ENCODE results near the gene GDPD3.

Gene GDPD3

DNA sequence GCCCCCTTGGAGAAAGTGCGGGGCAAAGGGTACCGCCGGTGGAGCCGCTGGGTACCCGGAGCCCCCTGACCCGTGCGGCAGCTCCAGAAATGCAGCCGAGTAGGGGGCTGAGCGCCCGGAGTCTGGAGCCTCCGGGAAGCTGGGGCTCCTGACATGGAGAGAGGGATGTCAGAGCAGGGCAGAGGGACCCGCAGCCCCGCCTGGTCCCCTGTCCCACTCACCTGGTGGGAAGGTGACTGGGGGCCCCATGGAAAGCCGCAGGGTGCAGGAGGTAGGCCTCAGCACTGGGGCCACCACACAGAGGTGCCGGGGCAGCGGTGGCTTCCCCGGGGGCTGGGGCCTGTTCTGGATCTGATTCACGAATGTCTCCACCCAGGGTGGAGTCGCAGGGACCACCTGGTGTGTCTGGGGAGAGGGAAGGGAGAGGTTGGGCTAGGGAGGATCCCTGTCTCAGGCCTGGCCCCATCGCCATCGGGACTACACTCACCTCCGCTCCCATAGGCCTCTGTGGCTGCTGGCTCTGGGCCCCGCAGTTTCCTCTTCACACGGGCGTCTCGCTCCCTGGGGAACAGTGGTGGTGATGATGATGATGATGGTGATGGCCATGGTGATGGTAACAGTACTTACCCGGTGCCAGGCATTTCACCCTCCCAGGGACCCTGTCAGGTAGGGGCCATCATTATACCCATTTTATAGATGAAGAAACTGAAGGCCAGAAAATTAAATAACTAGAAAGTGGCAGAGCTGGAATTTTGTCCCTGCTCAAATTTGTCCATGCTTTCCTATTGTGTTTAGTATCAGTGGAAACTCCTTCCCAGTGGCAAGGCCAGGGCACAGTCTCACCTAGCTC, 26.8 kb downstream of the GDPD3 start:
- H3K27ac ChIP-seq: no peak overlapping the region

DNA sequence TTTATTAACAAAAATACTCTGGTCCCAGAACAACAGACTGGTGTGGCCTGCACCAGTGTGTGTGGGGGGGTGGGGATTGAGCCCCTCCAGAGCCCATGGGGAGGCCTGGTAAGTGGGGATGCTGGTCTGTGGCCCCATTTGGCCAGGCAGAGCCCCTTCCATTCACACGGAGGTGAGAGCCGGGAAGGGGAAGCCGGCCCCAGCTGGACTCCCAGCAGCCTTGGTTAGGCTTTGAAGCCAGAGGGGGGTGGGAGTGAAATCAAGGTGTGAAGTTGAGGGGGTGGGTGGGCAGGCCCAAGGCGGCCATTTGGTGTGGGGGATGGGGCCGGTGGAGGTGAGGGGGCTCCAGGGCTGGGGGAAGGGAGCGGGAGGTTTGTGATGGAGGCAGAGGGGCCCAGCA, 27.5 kb downstream of the GDPD3 start:
- Histone ChIP-seq H3K79me2 (ENCODE audit: insufficient read depth, low read depth) (no peaks in the 10 kb centered on the region; the same call in 1 of the 2 replicates), H3K4me1 (ENCODE audit: low read depth, poor library complexity, severe bottlenecking) (peaks cover 7% of the 10 kb centered on the region), H3K36me3 (ENCODE audit: insufficient read depth) (no peaks in the 10 kb centered on the region; the same call in 1 of the 2 replicates), H4K20me1 (ENCODE audit: insufficient read depth) (no peaks in the 10 kb centered on the region), H3K4me3 (IDR thresholded peaks at IDR 0.05; ENCODE audit: insufficient read depth, low read depth, low read length) (no peak overlapping the region), H2AFZ (ENCODE audit: low read depth) (no peak overlapping the region), H3K27ac (no peak overlapping the region), H3K9ac (no peak overlapping the region), H3K27me3 (ENCODE audit: insufficient read depth, low read depth) (no peaks in the 10 kb centered on the region), H3K4me2 (no peak overlapping the region)
- no peak for TF ChIP-seq CTCF (conservative IDR thresholded peaks at IDR 0.05; ENCODE audit: low read depth, low read length)

More for the DNA sequence above, 26.8 kb downstream of the GDPD3 start:
- Histone ChIP-seq H3K4me2 (no peak overlapping the region), H3K27me3 (ENCODE audit: insufficient read depth, low read depth) (no peaks in the 10 kb centered on the region), H3K36me3 (ENCODE audit: insufficient read depth) (no peaks in the 10 kb centered on the region), H3K4me3 (IDR thresholded peaks at IDR 0.05; ENCODE audit: insufficient read depth, low read depth, low read length) (no peak overlapping the region), H4K20me1 (ENCODE audit: insufficient read depth) (no peaks in the 10 kb centered on the region), H3K79me2 (ENCODE audit: insufficient read depth, low read depth) (no peaks in the 10 kb centered on the region), H3K4me1 (ENCODE audit: low read depth, poor library complexity, severe bottlenecking) (peaks cover 12% of the 10 kb centered on the region), H3K9ac (no peak overlapping the region), H2AFZ (ENCODE audit: low read depth) (no peak overlapping the region)
- TF ChIP-seq CTCF (conservative IDR thresholded peaks at IDR 0.05; ENCODE audit: low read depth, low read length): no peak

DNA sequence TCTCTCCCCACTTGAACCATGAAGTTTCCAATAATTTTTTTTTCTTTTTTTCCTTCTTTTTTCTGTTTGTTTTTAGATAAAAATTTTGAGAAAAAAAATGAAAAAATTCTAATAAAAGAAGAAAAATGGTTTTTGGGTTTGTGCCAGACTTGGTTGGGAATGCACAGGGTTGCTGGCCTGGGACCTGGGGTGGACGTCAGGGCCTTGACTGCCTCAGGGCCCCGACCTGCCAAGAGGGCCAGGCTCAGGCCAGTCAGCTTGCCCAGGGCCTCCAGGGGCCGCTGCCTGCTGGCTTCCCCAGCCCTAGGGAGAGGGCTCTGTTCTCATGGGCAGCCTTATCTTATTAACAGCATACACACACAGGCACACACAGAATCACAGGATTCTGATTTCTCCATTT, 28.1 kb downstream of the GDPD3 start:
- Histone ChIP-seq H3K36me3 (ENCODE audit: insufficient read depth) (no peaks in the 10 kb centered on the region; the same call in 1 of the 2 replicates), H3K4me1 (ENCODE audit: low read depth, poor library complexity, severe bottlenecking) (peaks cover 7% of the 10 kb centered on the region), H3K27me3 (ENCODE audit: insufficient read depth, low read depth) (no peaks in the 10 kb centered on the region), H3K4me2 (no peak overlapping the region), H2AFZ (ENCODE audit: low read depth) (no peak overlapping the region), H3K4me3 (IDR thresholded peaks at IDR 0.05; ENCODE audit: insufficient read depth, low read depth, low read length) (no peak overlapping the region), H3K9ac (no peak overlapping the region), H3K79me2 (ENCODE audit: insufficient read depth, low read depth) (no peaks in the 10 kb centered on the region; the same call in 1 of the 2 replicates), H4K20me1 (ENCODE audit: insufficient read depth) (no peaks in the 10 kb centered on the region), H3K27ac (no peak overlapping the region)
- no peak for TF ChIP-seq CTCF (conservative IDR thresholded peaks at IDR 0.05; ENCODE audit: low read depth, low read length)

DNA sequence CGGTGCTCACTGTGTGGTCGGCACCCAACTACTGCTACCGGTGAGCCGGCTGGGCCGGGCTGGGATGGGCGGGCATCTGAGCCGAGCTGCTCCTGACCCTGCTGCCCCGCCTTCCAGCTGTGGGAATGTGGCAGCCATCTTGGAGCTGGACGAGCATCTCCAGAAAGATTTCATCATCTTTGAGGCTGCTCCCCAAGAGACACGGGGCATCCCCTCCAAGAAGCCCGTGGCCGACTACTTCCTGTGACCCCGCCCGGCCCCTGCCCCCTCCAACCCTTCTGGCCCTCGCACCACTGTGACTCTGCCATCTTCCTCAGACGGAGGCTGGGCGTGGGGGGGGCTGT, 28.5 kb downstream of the GDPD3 start:
- H3K27me3 ChIP-seq (ENCODE audit: insufficient read depth, low read depth): no peaks in the 10 kb centered on the region
- H3K9ac ChIP-seq: no peak overlapping the region
- TF ChIP-seq CTCF (conservative IDR thresholded peaks at IDR 0.05; ENCODE audit: low read depth, low read length): no peak
- H4K20me1 ChIP-seq (ENCODE audit: insufficient read depth): no peaks in the 10 kb centered on the region
- H3K4me3 ChIP-seq (IDR thresholded peaks at IDR 0.05; ENCODE audit: insufficient read depth, low read depth, low read length): no peak overlapping the region
- H3K27ac ChIP-seq: no peak overlapping the region
- H3K4me1 ChIP-seq (ENCODE audit: low read depth, poor library complexity, severe bottlenecking): peaks cover 7% of the 10 kb centered on the region
- H3K36me3 ChIP-seq (ENCODE audit: insufficient read depth): peaks cover 2% of the 10 kb centered on the region; the same call in 1 of the 2 replicates
- H2AFZ ChIP-seq (ENCODE audit: low read depth): no peak overlapping the region
- peaks cover 3% of the 10 kb centered on the region; the same call in 1 of the 2 replicates for H3K79me2 ChIP-seq (ENCODE audit: insufficient read depth, low read depth)
- H3K4me2 ChIP-seq: no peak overlapping the region
